BLaER1 treated with 17β-estradiol and CSF1 and Interleukin-3, amounts not matched to agents 10 nM and 100 nM (cell line): Measurements from ENCODE around the gene HMX1.

Experiments
- H3K27ac ChIP-seq, 11 experiments: shearing (Covaris generic); formaldehyde crosslinking; 2 replicates each; pipeline ENCODE4 v1.8.1; 2022
- H3K27me3 ChIP-seq, 11 experiments: shearing (Covaris generic); formaldehyde crosslinking; 2 replicates each; pipeline ENCODE4 v1.8.1; 2022
- H3K36me3 ChIP-seq, 11 experiments: shearing (Covaris generic); formaldehyde crosslinking; 2 replicates each; pipeline ENCODE4 v1.8.1; 2022
- H3K4me1 ChIP-seq, 10 experiments: shearing (Covaris generic); formaldehyde crosslinking; 2 replicates each; pipeline ENCODE4 v1.8.1; 2022
- H3K4me2 ChIP-seq, 11 experiments: shearing (Covaris generic); formaldehyde crosslinking; 2 replicates each; pipeline ENCODE4 v1.8.1; 2022
- H3K4me3 ChIP-seq, 10 experiments: shearing (Covaris generic); formaldehyde crosslinking; 2 replicates each; pipeline ENCODE4 v1.8.1; 2022
- H3K9ac ChIP-seq, 11 experiments: shearing (Covaris generic); formaldehyde crosslinking; 2 replicates each; pipeline ENCODE4 v1.8.1; 2022
- H3K9me3 ChIP-seq, 11 experiments: shearing (Covaris generic); formaldehyde crosslinking; replicated peaks in 1 of 11; 2 replicates each; pipeline ENCODE4 v1.8.1; 2022
- H4K20me1 ChIP-seq, 11 experiments: shearing (Covaris generic); formaldehyde crosslinking; 2 replicates each; pipeline ENCODE4 v1.8.1; 2022
- Cebpa-rat ChIP-seq, 11 experiments: shearing (Covaris generic); IDR thresholded peaks; 2 replicates each; pipeline ENCODE4 v1.8.1; 2022

HMX1 gene

DNA sequence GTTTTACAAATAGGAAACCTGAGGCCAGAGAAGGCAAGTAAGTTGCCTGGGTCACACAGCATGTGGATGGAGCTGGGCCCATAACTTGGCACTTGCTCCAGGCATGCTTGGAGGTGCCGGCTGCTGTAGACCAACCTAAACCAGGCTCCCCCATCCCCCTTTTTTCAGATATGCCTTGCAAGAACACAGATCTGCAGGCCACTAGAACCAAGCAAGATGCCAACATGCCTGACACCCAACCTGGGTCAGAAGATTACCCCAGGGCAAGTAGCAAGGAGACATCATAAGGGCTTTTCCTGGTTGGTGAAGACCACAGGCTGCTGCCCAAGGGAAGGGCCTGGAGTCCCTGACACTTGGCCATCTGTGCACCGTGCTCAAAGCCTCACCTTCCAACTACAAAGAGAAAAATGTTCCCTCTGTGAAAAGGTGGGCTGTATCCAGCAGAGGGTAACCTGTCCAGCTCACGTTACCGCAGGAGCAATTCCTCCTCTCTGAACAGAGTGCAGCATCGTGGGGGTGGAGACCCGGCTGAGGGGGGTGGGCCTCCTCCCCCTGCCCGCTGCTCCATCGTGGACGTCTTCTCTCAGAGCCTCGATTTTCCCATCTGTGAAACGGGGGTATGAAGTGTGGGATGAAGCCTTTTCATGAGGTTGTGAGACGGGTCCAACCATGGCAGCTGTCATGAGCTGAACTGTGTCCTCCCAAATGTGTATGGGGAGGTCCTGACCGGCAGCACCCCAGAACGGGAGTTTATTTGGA, 23.0 kb downstream of the HMX1 start:
- Histone ChIP-seq H3K27me3 (peaks cover 0 to 8% (median under 1%) of the 10 kb centered on the region in 11 experiments; a peak in 9 of 22 replicates), H3K9ac (no peak overlapping the region)
- no peak for TF ChIP-seq Cebpa-rat (IDR thresholded peaks at IDR 0.05)

DNA sequence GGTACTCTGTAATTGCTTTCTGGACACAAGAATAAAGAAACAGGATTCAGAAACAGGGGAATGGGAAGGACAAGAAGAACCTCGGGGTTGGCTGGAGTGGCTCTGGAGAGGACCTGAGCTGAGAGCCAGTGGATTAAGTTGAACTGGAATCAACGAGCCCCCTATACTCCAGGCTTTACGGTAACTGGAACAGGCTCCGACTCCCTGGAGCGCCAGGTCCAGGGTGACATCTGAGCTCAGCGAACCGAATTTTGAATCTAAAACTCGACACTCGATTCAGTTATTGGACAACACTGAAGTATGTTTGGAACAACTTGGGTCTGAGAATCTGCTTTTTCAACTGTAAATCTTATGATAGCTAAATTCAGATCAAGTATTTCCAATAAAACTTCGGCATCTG, 23.9 kb downstream of the HMX1 start:
- no peak overlapping the region for H3K27ac ChIP-seq
- H3K4me3 ChIP-seq = no peak overlapping the region
- no peak overlapping the region for H3K9ac ChIP-seq
- TF ChIP-seq Cebpa-rat (IDR thresholded peaks at IDR 0.05) = no peak
- H3K9me3 ChIP-seq = peaks cover 11 to 18% (median 15%) of the 10 kb centered on the region in 11 experiments; a peak in 21 of 22 replicates
- H3K4me2 ChIP-seq = peak overlapping the region in 2 of 11 experiments; percentile 31 to 48; a peak in 3 of 22 replicates
- H3K27me3 ChIP-seq = peaks cover 0 to 5% (median 0%) of the 10 kb centered on the region in 11 experiments; a peak in 5 of 22 replicates
- H3K4me1 ChIP-seq = peaks cover 8 to 25% (median 16%) of the 10 kb centered on the region in 10 experiments; a peak in 14 of 20 replicates
- H3K36me3 ChIP-seq = no peaks in the 10 kb centered on the region
- peaks cover 0 to 28% (median 0%) of the 10 kb centered on the region in 11 experiments; a peak in 1 of 22 replicates for H4K20me1 ChIP-seq

More for the DNA sequence above, 23.0 kb downstream of the HMX1 start:
- peaks cover 0 to 28% (median 0%) of the 10 kb centered on the region in 11 experiments; a peak in 1 of 22 replicates for H4K20me1 ChIP-seq
- no peak overlapping the region for H3K27ac ChIP-seq
- H3K4me1 ChIP-seq = peaks cover 8 to 25% (median 16%) of the 10 kb centered on the region in 10 experiments; a peak in 14 of 20 replicates
- no peaks in the 10 kb centered on the region for H3K36me3 ChIP-seq
- H3K9me3 ChIP-seq = peaks cover 2 to 14% (median 11%) of the 10 kb centered on the region in 11 experiments; a peak in 19 of 22 replicates
- no peak overlapping the region for H3K4me3 ChIP-seq
- no peak overlapping the region for H3K4me2 ChIP-seq

DNA sequence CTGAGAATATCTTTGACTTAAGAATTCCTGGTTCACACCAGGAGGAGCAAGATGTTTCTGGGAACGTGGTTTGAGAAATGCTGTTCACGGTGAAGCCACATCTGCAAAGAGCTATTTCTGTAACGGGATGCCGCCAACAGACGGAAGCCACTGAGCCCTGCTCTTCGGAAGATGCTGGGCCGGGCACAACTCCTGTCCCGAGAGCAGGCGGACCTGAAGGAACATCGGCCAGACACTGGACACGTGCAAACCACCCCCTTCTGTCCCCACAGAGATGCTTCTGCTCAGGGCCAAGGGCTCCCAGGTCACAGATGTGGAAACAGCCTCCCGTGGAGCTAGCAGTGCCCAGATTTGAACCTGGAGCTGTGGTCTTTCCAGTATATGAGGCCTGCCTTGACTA, 24.3 kb downstream of the HMX1 start:
- peaks cover 0 to 28% (median 0%) of the 10 kb centered on the region in 11 experiments; a peak in 1 of 22 replicates for H4K20me1 ChIP-seq
- H3K36me3 ChIP-seq = no peaks in the 10 kb centered on the region
- H3K4me2 ChIP-seq = peak overlapping the region in 4 of 11 experiments; percentile 31 to 60 (median 40); a peak in 4 of 22 replicates
- no peak for TF ChIP-seq Cebpa-rat (IDR thresholded peaks at IDR 0.05)
- peaks cover 6 to 25% (median 15%) of the 10 kb centered on the region in 10 experiments; a peak in 14 of 20 replicates for H3K4me1 ChIP-seq
- peaks cover 0 to 5% (median 0%) of the 10 kb centered on the region in 11 experiments; a peak in 4 of 22 replicates for H3K27me3 ChIP-seq
- no peak overlapping the region for H3K9ac ChIP-seq
- H3K9me3 ChIP-seq = peaks cover 14 to 18% (median 17%) of the 10 kb centered on the region in 11 experiments; a peak in 21 of 22 replicates
- H3K4me3 ChIP-seq = no peak overlapping the region
- H3K27ac ChIP-seq = no peak overlapping the region

DNA sequence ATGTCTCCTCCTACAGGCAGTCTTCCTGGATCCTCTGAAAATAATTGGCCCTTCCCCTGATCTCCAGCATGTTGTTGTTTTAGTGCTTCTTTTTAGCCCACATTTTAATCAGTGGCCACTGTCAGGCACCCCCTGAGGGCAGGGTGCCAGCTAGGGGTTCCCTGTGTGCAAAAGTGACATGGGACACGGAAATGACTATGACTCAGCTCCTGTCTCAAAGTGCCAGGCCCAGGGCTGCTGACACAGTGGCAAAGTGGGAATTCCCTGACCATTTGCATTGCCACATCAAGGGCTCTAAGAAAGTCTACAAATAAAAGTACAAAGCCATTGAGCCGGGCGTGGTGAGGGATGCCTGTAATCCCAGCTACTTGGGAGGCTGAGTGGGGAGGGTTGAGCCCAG, 24.8 kb downstream of the HMX1 start:
- H3K4me1 ChIP-seq = peaks cover under 1 to 25% (median 10%) of the 10 kb centered on the region in 10 experiments; a peak in 12 of 20 replicates
- H3K4me2 ChIP-seq = peak overlapping the region in 4 of 11 experiments; percentile 31 to 60 (median 40); a peak in 6 of 22 replicates
- H3K27ac ChIP-seq = 0 out of 22 replicates have a peak overlapping the region, but pooled peaks of 1 of the 11 experiments have one; percentile 5
- H3K36me3 ChIP-seq = no peaks in the 10 kb centered on the region
- no peak overlapping the region for H3K4me3 ChIP-seq
- no peak overlapping the region for H3K9ac ChIP-seq
- TF ChIP-seq Cebpa-rat (IDR thresholded peaks at IDR 0.05) = no peak
- H3K9me3 ChIP-seq = peaks cover 14 to 18% (median 17%) of the 10 kb centered on the region in 11 experiments; a peak in 21 of 22 replicates
- peaks cover 0 to 5% (median 0%) of the 10 kb centered on the region in 11 experiments; a peak in 3 of 22 replicates for H3K27me3 ChIP-seq
- H4K20me1 ChIP-seq = peaks cover 0 to 28% (median 0%) of the 10 kb centered on the region in 11 experiments; a peak in 1 of 22 replicates

DNA sequence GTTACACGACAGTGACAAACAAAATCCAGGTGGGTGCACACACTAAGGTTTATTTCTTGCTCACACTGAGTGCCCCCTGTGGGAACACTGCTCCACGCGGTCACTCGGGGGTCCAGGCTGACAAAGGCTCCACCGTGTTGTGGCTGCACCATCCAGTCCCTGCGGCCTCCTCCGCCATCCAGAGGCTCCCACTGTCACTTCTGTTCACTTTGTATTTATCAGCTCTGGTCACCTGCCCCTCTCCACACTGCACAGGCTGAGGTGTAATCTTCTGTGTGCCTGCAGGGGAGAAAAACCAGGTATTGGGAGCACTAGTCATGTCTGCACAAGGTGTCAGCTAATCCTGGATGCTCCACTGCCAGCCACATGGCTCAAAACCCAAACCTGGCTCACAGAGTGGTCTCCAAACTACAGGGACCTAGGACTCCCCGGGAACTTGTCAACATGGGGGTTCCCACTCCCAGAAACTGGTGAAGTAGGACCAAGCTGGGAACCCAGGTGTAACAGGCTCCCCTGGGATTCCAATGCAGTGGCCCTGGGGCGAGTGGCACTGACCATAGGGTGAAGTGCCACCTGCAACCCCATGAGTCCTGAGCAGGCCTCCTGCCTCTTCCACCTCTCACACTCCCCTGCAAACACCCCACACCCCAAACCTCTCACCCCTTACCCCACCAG, 25.5 kb downstream of the HMX1 start:
- Histone ChIP-seq H3K4me3 (no peak overlapping the region), H4K20me1 (peaks cover 0 to 24% (median 0%) of the 10 kb centered on the region in 11 experiments; a peak in 1 of 22 replicates), H3K9me3 (peaks cover 14 to 22% (median 17%) of the 10 kb centered on the region in 11 experiments; a peak in 21 of 22 replicates), H3K27me3 (peaks cover 0 to 5% (median 0%) of the 10 kb centered on the region in 11 experiments; a peak in 3 of 22 replicates), H3K27ac (0 out of 22 replicates have a peak overlapping the region, but pooled peaks of 1 of the 11 experiments have one; percentile 5), H3K4me1 (peaks cover 0 to 25% (median 10%) of the 10 kb centered on the region in 10 experiments; a peak in 10 of 20 replicates), H3K36me3 (no peaks in the 10 kb centered on the region), H3K4me2 (peak overlapping the region in 2 of 11 experiments; percentile 31 to 60; a peak in 2 of 22 replicates), H3K9ac (no peak overlapping the region)
- TF ChIP-seq Cebpa-rat (IDR thresholded peaks at IDR 0.05) = no peak

DNA sequence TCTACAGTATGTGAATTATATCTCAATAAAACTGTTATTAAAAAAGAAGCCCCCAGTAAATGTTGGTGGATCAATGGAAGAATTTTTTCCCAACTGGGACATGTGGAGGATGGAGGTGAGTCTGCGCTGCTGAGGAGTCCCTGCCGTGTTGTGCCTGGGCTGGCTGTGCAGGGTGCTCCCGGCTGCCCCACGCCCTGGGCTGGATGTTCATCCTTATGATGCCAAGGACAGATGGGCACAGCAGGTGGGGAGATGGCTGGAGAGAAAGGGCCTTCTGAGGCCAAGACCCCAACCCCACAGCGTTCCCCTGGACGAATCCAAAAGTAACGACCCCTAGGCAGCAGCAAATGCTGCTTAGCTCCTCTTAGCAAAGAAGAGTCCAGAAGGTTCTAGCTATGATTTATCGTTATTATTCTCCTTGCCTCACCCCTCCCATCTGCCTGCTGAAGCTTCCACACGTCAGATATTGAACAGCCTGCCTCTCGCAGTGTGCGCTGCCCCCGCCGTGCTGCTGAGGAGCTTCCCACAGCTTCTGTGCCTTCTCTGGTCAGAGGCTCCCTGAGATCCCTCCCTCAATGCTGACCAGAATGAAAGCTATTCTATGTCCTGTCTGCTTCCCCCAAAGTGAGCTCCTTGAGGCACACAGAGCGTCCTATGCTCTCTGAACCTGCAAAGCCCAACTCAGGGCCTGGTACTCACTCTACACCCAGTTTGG, 26.5 kb downstream of the HMX1 start:
- Histone ChIP-seq H4K20me1 (0 out of 22 replicates have a peak, but pooled peaks cover 0 to 14% (median 0%) of the 10 kb centered on the region in 11 experiments), H3K4me1 (peaks cover 0 to 25% (median 10%) of the 10 kb centered on the region in 10 experiments; a peak in 10 of 20 replicates), H3K4me3 (no peak overlapping the region), H3K27me3 (peaks cover 0 to 5% (median 0%) of the 10 kb centered on the region in 11 experiments; a peak in 3 of 22 replicates), H3K9me3 (peaks cover 14 to 24% (median 17%) of the 10 kb centered on the region in 11 experiments; a peak in 21 of 22 replicates), H3K9ac (no peak overlapping the region), H3K36me3 (no peaks in the 10 kb centered on the region), H3K4me2 (peak overlapping the region in 5 of 11 experiments; percentile 5 to 43 (median 21); a peak in 4 of 22 replicates), H3K27ac (no peak overlapping the region)
- TF ChIP-seq Cebpa-rat (IDR thresholded peaks at IDR 0.05) = no peak

DNA sequence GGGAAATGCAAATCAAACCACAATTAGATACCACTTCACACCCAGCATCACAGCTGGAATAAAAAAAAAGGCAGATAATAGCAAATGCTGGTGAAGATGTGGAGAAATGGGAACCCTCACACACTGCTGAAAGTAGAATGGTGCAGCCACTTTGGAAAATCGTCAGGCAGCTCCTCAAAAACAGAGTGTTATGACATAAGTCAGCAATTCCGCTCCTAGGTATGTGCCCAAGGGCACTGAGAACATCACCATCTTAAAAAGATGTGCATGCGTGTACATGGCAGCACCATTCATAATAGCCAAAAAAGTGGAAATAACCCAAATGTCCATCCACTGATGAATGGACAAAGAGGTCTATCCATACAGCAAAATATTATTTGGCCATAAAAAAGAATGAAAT, 28.0 kb downstream of the HMX1 start:
- H3K4me1 ChIP-seq = peaks cover 0 to 26% (median 10%) of the 10 kb centered on the region in 10 experiments; a peak in 11 of 20 replicates
- no peaks in the 10 kb centered on the region for H3K36me3 ChIP-seq
- H3K4me3 ChIP-seq = no peak overlapping the region
- no peaks in the 10 kb centered on the region; a peak in 1 of 22 replicates for H3K27me3 ChIP-seq
- 0 out of 22 replicates have a peak, but pooled peaks cover 0 to 3% (median 0%) of the 10 kb centered on the region in 11 experiments for H4K20me1 ChIP-seq
- peaks cover 14 to 24% (median 17%) of the 10 kb centered on the region in 11 experiments; a peak in 21 of 22 replicates for H3K9me3 ChIP-seq
- no peak overlapping the region for H3K9ac ChIP-seq
- H3K27ac ChIP-seq = no peak overlapping the region
- no peak overlapping the region; a peak in 1 of 22 replicates for H3K4me2 ChIP-seq
- TF ChIP-seq Cebpa-rat (IDR thresholded peaks at IDR 0.05) = no peak

DNA sequence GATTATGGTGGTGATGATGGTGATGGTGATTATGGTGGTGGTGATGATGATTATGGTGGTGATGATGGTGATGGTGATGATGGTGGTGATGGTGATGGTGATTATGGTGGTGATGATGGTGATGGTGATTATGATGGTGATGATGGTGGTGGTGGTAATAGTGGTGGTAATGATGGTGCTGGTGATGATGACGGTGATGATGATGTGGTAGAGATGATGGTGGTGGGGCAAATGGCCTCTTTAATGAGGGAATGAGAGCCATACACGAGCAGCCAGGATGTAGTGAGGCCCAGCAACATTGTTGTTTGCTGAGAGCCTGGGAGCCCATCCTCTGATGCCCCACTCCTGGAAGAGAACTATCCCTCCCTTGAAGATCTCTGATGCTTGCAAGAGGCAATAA, 29.0 kb downstream of the HMX1 start:
- no peaks in the 10 kb centered on the region for H3K36me3 ChIP-seq
- H3K27me3 ChIP-seq = no peaks in the 10 kb centered on the region; a peak in 1 of 22 replicates
- no peaks in the 10 kb centered on the region for H4K20me1 ChIP-seq
- H3K4me3 ChIP-seq = no peak overlapping the region
- H3K27ac ChIP-seq = no peak overlapping the region
- peaks cover 0 to 35% (median 10%) of the 10 kb centered on the region in 10 experiments; a peak in 11 of 20 replicates for H3K4me1 ChIP-seq
- no peak for TF ChIP-seq Cebpa-rat (IDR thresholded peaks at IDR 0.05)
- H3K4me2 ChIP-seq = no peak overlapping the region
- H3K9me3 ChIP-seq = peaks cover 14 to 24% (median 17%) of the 10 kb centered on the region in 11 experiments; a peak in 21 of 22 replicates
- H3K9ac ChIP-seq = no peak overlapping the region
